ENCODE measurements around the gene BOLL. TPM values are rescaled to one million over a fixed set of nuclear protein-coding genes. Genes with fewer than 3 reads are reported as not detected.
A peak's percentile ranks its signal among the peaks of the same experiment; 100 is the strongest.
"Not testable (repeated sequence)": the region's sequence is repeated elsewhere in the genome, so short reads cannot be mapped to it uniquely, and the experiment has no call there.

BOLL gene
- total and polyA plus RNA-seq, 2 donors (not counting 1 experiment from before 2014, with no cell fraction given) = not detected

DNA sequence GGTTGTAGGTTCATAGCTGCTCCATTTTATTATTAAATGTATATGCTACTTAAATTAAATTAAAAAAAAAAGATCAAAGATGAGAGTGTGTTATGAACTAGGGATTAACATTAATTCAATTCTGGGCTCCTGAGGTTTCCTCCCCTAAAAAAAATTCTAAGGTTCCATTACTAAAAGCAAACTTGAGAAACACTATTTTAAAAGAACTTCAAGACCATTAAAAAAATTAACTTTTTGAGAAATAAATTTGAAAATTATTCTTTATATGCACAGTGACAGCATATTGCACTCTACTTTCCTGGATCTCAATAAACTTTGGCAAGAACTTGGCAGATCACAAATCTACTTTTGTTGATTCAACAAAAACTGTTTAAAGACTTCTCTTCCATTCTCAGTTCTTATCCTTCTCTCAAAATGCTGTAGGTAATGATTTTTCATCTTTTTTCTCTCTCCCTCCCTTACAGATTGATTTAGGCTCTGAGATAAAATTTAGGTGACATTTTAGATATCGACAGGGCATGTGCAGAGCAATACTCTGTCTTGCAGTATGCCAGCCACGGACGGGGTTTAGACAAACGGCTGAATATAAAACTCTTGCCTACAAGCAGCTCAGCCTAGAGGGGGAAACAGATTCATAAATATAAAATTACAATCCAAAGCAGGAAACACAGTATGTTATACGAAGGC, 80.5 kb downstream of the BOLL start:
- H3K27me3 ChIP-seq (ENCODE audit: control insufficient read depth, insufficient read depth, low read length) = no peaks in the 10 kb centered on the region
- TF ChIP-seq, protein P1, sequence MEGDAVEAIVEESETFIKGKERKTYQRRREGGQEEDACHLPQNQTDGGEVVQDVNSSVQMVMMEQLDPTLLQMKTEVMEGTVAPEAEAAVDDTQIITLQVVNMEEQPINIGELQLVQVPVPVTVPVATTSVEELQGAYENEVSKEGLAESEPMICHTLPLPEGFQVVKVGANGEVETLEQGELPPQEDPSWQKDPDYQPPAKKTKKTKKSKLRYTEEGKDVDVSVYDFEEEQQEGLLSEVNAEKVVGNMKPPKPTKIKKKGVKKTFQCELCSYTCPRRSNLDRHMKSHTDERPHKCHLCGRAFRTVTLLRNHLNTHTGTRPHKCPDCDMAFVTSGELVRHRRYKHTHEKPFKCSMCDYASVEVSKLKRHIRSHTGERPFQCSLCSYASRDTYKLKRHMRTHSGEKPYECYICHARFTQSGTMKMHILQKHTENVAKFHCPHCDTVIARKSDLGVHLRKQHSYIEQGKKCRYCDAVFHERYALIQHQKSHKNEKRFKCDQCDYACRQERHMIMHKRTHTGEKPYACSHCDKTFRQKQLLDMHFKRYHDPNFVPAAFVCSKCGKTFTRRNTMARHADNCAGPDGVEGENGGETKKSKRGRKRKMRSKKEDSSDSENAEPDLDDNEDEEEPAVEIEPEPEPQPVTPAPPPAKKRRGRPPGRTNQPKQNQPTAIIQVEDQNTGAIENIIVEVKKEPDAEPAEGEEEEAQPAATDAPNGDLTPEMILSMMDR (conservative IDR thresholded peaks at IDR 0.05 in 1 of 2, IDR thresholded peaks at IDR 0.05 in 1 of 2; ENCODE audit: low read depth in 1 of 2, low read length in 2 of 2) = no peak
- TF ChIP-seq EZH2 (IDR thresholded peaks at IDR 0.05; ENCODE audit: low read length, missing control alignments) = no peak
- peaks cover 8% of the 10 kb centered on the region for H3K4me1 ChIP-seq (ENCODE audit: control insufficient read depth, extremely low read depth, insufficient read depth, low read length)
- H3K27ac ChIP-seq (ENCODE audit: insufficient read depth, low read length) = peak overlapping the region; percentile 64
- peaks cover 28% of the 10 kb centered on the region for H3K79me2 ChIP-seq (ENCODE audit: control insufficient read depth, insufficient read depth, low read length)
- H4K20me1 ChIP-seq (ENCODE audit: control insufficient read depth, extremely low read depth, insufficient read depth, low read length) = no peaks in the 10 kb centered on the region
- H3K9me3 ChIP-seq (ENCODE audit: control insufficient read depth, insufficient read depth, low read depth, low read length) = no peaks in the 10 kb centered on the region
- no peak for DNase-seq (ENCODE audit: low read depth in 2 of 2)
- H2AFZ ChIP-seq (ENCODE audit: low read length) = peak overlapping the region; percentile 89
- H3K9ac ChIP-seq (ENCODE audit: insufficient read depth, low read length) = peak overlapping the region; percentile 51
- H3K4me3 ChIP-seq (replicated peaks in 1 of 4; ENCODE audit: control extremely low read depth in 1 of 4, insufficient read depth in 1 of 4, low read depth in 3 of 4, low read length in 4 of 4) = peak overlapping the region; percentile 42 to 92 (median 67)
- H3K4me2 ChIP-seq (ENCODE audit: extremely low read depth, insufficient read depth, low read length) = peak overlapping the region; percentile 83
- H3K36me3 ChIP-seq (ENCODE audit: control insufficient read depth, insufficient read depth, low read length) = no peaks in the 10 kb centered on the region

DNA sequence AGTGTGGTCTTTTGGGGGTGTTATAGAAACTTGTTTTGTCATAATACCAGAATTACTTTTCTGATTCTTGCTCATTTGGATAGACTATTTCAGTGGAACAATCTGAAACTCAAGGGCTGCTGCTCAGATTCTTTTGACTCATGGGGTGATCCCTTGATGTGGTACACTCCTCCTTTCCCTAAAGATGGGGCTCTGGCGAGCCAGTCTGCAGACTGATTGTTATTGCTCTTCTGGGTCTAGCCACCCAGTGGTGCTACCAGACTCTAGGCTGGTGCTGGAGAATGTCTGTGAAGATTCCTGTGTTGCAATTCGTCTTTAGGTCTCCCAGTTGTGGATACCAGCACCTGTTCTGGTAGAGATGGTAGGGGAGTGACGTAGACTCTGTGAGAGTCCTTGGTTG, 84.2 kb downstream of the BOLL start:
- no peak overlapping the region for H2AFZ ChIP-seq (ENCODE audit: low read length)
- H3K79me2 ChIP-seq (ENCODE audit: control insufficient read depth, insufficient read depth, low read length) = peaks cover 7% of the 10 kb centered on the region
- no peak for DNase-seq (ENCODE audit: low read depth in 2 of 2)
- H3K9ac ChIP-seq (ENCODE audit: insufficient read depth, low read length) = no peak overlapping the region
- peaks cover 2% of the 10 kb centered on the region for H3K4me1 ChIP-seq (ENCODE audit: control insufficient read depth, extremely low read depth, insufficient read depth, low read length)
- no peaks in the 10 kb centered on the region for H3K27me3 ChIP-seq (ENCODE audit: control insufficient read depth, insufficient read depth, low read length)
- no peaks in the 10 kb centered on the region for H3K36me3 ChIP-seq (ENCODE audit: control insufficient read depth, insufficient read depth, low read length)
- H4K20me1 ChIP-seq (ENCODE audit: control insufficient read depth, extremely low read depth, insufficient read depth, low read length) = no peaks in the 10 kb centered on the region
- no peak overlapping the region for H3K4me2 ChIP-seq (ENCODE audit: extremely low read depth, insufficient read depth, low read length)
- no peak overlapping the region for H3K27ac ChIP-seq (ENCODE audit: insufficient read depth, low read length)
- H3K9me3 ChIP-seq (ENCODE audit: control insufficient read depth, insufficient read depth, low read depth, low read length) = no peaks in the 10 kb centered on the region
- no peak overlapping the region for H3K4me3 ChIP-seq (replicated peaks in 1 of 4; ENCODE audit: control extremely low read depth in 1 of 4, insufficient read depth in 1 of 4, low read depth in 3 of 4, low read length in 4 of 4)
- TF ChIP-seq, protein P1 (conservative IDR thresholded peaks at IDR 0.05 in 1 of 2, IDR thresholded peaks at IDR 0.05 in 1 of 2; ENCODE audit: low read depth in 1 of 2, low read length in 2 of 2) = no peak
- no peak for TF ChIP-seq EZH2 (IDR thresholded peaks at IDR 0.05; ENCODE audit: low read length, missing control alignments)

DNA sequence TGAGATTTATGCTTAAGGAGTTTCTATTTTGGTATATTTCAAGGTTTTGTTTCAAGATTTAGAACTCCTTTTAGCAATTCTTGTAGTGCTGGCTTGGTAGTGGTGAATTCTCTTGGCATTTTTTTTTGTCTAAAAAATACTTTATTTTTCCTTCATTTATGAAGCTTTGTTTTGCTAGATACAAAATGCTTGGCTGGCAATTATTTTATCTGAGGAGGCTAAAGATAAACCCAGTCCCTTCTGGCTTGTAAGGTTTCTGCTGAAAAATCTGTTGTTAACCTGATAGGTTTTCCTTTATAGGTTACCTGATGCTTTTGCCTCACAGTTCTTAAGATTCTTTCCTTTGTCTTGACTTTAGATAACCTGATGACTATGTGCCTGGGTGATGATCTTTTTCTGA, 85.4 kb downstream of the BOLL start:
- not testable (repeated sequence) for H3K9ac ChIP-seq (ENCODE audit: insufficient read depth, low read length); DNase-seq (ENCODE audit: low read depth in 2 of 2); H3K27me3 ChIP-seq (ENCODE audit: control insufficient read depth, insufficient read depth, low read length); H3K36me3 ChIP-seq (ENCODE audit: control insufficient read depth, insufficient read depth, low read length); H4K20me1 ChIP-seq (ENCODE audit: control insufficient read depth, extremely low read depth, insufficient read depth, low read length); H3K79me2 ChIP-seq (ENCODE audit: control insufficient read depth, insufficient read depth, low read length); H3K4me1 ChIP-seq (ENCODE audit: control insufficient read depth, extremely low read depth, insufficient read depth, low read length); H3K9me3 ChIP-seq (ENCODE audit: control insufficient read depth, insufficient read depth, low read depth, low read length); H3K4me3 ChIP-seq (replicated peaks in 1 of 4; ENCODE audit: control extremely low read depth in 1 of 4, insufficient read depth in 1 of 4, low read depth in 3 of 4, low read length in 4 of 4); H3K4me2 ChIP-seq (ENCODE audit: extremely low read depth, insufficient read depth, low read length); H3K27ac ChIP-seq (ENCODE audit: insufficient read depth, low read length); H2AFZ ChIP-seq (ENCODE audit: low read length)

GRCh38 chr2:197696571-197696970, 88.5 kb downstream of the BOLL start:
- not testable (repeated sequence) for H3K9me3 ChIP-seq (ENCODE audit: control insufficient read depth, insufficient read depth, low read depth, low read length); H4K20me1 ChIP-seq (ENCODE audit: control insufficient read depth, extremely low read depth, insufficient read depth, low read length); DNase-seq (ENCODE audit: low read depth in 2 of 2); H3K4me3 ChIP-seq (replicated peaks in 1 of 4; ENCODE audit: control extremely low read depth in 1 of 4, insufficient read depth in 1 of 4, low read depth in 3 of 4, low read length in 4 of 4); H3K4me2 ChIP-seq (ENCODE audit: extremely low read depth, insufficient read depth, low read length); H3K79me2 ChIP-seq (ENCODE audit: control insufficient read depth, insufficient read depth, low read length); H3K9ac ChIP-seq (ENCODE audit: insufficient read depth, low read length); H3K27me3 ChIP-seq (ENCODE audit: control insufficient read depth, insufficient read depth, low read length); H3K36me3 ChIP-seq (ENCODE audit: control insufficient read depth, insufficient read depth, low read length); H3K4me1 ChIP-seq (ENCODE audit: control insufficient read depth, extremely low read depth, insufficient read depth, low read length); H3K27ac ChIP-seq (ENCODE audit: insufficient read depth, low read length); H2AFZ ChIP-seq (ENCODE audit: low read length)

DNA sequence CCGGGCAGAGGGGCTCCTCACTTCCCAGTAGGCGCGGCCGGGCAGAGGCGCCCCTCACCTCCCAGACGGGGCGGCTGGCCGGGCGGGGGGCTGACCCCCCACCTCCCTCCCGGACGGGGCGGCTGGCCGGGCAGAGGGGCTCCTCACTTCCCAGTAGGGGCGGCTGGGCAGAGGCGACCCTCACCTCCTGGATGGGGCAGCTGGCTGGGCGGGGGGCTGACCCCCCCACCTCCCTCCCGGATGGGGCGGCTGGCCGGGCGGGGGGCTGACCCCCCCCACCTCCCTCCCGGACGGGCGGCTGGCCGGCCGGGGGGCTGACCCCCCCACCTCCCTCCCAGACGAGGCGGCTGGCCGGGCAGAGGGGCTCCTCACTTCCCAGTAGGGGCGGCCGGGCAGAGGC, 89.1 kb downstream of the BOLL start:
- not testable (repeated sequence) for H3K9ac ChIP-seq (ENCODE audit: insufficient read depth, low read length); H4K20me1 ChIP-seq (ENCODE audit: control insufficient read depth, extremely low read depth, insufficient read depth, low read length); H3K79me2 ChIP-seq (ENCODE audit: control insufficient read depth, insufficient read depth, low read length); H3K4me3 ChIP-seq (replicated peaks in 1 of 4; ENCODE audit: control extremely low read depth in 1 of 4, insufficient read depth in 1 of 4, low read depth in 3 of 4, low read length in 4 of 4); H3K9me3 ChIP-seq (ENCODE audit: control insufficient read depth, insufficient read depth, low read depth, low read length); H3K27ac ChIP-seq (ENCODE audit: insufficient read depth, low read length); H3K4me2 ChIP-seq (ENCODE audit: extremely low read depth, insufficient read depth, low read length); H3K27me3 ChIP-seq (ENCODE audit: control insufficient read depth, insufficient read depth, low read length); H2AFZ ChIP-seq (ENCODE audit: low read length); DNase-seq (ENCODE audit: low read depth in 2 of 2); H3K4me1 ChIP-seq (ENCODE audit: control insufficient read depth, extremely low read depth, insufficient read depth, low read length); H3K36me3 ChIP-seq (ENCODE audit: control insufficient read depth, insufficient read depth, low read length)

All from fibroblast of lung (primary cell).